ENCODE results near the gene FAM3C.

The FAM3C gene

DNA sequence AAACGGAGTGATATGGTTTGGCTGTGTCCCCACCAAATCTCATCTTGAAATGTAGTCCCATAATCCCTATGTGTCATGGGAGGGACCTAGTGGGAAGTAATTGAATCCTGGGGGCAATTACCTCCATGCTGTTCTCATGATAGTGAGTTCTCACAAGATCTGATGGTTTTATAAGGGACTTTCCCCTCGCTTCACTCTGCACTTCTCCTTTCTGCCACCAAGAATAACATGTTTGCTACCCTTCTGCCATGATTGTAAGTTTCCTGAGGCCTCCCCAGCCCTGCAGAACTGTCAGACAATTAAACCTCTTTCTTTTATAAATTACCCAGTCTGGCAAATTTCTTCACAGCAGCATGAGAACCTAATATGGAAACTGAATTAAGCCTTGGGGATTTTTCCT lies 19.1 kb downstream of the FAM3C start:
- TF ChIP-seq, protein P1, sequence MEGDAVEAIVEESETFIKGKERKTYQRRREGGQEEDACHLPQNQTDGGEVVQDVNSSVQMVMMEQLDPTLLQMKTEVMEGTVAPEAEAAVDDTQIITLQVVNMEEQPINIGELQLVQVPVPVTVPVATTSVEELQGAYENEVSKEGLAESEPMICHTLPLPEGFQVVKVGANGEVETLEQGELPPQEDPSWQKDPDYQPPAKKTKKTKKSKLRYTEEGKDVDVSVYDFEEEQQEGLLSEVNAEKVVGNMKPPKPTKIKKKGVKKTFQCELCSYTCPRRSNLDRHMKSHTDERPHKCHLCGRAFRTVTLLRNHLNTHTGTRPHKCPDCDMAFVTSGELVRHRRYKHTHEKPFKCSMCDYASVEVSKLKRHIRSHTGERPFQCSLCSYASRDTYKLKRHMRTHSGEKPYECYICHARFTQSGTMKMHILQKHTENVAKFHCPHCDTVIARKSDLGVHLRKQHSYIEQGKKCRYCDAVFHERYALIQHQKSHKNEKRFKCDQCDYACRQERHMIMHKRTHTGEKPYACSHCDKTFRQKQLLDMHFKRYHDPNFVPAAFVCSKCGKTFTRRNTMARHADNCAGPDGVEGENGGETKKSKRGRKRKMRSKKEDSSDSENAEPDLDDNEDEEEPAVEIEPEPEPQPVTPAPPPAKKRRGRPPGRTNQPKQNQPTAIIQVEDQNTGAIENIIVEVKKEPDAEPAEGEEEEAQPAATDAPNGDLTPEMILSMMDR (IDR thresholded peaks at IDR 0.05; ENCODE audit: extremely low read depth, missing control alignments), result no peak
- no peak for DNase-seq (ENCODE audit: low spot score)

DNA sequence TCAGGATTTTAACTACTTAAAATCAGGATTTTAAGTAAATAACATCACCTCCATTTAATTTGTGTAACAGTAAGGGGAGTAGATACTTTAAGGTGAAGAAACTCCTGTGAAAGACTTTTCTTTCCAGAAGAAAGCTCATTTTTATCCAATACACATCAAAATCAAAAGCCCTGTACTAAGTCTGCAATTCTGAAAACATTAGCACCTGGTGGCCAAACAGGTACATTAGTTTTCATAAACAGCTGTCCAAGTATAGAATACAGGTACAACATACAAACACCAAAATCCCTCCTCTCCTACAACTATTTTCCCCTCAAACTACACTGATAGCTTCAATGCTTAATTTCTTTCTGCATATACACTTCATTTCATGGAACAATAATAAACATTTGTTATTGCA lies 22.9 kb downstream of the FAM3C start:
- no peak for DNase-seq (ENCODE audit: low spot score)
- TF ChIP-seq, protein P1 (IDR thresholded peaks at IDR 0.05; ENCODE audit: extremely low read depth, missing control alignments), result no peak

DNA sequence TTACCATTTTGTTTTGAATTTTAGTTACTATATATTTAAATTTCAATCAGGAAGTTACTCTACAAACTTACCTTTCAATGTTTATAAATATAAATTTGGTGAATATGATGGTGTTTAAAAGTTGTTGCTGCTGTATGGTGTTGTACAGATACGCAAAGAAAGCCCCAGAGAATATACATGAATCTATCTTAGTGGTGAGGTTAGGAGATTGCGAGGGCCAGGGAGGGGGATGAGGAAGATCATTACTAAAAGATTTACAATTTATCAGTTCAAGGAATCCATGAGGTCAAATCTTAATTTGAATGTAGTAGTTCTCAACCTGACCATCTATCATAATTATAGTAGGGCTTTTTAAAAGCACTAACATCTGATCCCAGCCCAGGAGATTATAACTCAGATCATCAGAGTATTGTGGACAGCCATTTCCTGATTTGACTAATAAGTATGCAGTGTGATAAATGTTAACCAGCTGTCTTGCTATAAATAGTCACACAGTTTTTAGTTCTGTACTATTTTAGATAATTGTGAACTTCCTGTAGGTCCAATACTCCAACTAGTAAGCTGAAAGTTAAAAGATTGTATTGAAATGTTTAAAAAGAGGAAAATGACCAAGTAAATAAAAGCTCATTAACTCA lies 23.6 kb downstream of the FAM3C start:
- TF ChIP-seq, protein P1 (IDR thresholded peaks at IDR 0.05; ENCODE audit: extremely low read depth, missing control alignments), result no peak

DNA sequence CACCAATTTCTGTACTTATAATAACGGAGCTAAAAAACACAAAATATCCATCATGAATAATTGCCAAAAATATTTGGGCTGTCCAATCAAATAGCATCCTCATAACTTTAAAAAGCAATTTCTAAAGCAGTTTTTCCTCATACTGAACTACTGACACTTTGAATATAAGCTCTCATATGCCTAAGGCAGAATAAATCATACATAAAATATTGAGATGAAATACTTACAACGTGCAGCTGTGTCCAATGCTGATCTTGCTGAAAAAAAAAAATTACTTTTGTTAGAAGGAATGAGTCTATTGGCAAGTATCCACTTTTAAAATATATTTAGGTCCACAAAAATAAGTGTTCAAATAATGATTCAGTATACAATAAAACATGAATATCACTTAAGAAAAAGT lies 24.2 kb downstream of the FAM3C start:
- TF ChIP-seq, protein P1 (IDR thresholded peaks at IDR 0.05; ENCODE audit: extremely low read depth, missing control alignments), result no peak
- no peak for DNase-seq (ENCODE audit: low spot score)

More for the DNA sequence above, 23.6 kb downstream of the FAM3C start:
- DNase-seq (ENCODE audit: low spot score), result peak; percentile 32

DNA sequence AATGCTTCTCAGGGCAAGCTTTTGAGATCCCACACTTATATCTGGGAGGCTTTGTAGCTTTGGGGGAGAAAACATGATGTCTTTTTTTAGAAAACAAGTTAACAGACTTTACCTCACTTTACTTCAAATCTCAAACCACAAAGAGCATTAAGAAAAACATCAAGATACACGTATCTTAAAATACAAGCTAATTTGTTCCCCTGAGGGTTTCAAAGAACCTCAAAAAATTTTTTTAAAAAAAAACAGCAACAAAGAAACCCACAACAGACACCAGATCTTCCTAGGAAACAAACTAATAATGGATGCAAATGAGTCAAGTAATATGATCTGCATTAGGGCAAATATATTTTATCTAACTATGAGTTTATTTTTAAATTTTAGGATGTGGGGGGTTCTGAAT lies 24.7 kb downstream of the FAM3C start:
- TF ChIP-seq, protein P1 (IDR thresholded peaks at IDR 0.05; ENCODE audit: extremely low read depth, missing control alignments), result no peak
- no peak for DNase-seq (ENCODE audit: low spot score)

DNA sequence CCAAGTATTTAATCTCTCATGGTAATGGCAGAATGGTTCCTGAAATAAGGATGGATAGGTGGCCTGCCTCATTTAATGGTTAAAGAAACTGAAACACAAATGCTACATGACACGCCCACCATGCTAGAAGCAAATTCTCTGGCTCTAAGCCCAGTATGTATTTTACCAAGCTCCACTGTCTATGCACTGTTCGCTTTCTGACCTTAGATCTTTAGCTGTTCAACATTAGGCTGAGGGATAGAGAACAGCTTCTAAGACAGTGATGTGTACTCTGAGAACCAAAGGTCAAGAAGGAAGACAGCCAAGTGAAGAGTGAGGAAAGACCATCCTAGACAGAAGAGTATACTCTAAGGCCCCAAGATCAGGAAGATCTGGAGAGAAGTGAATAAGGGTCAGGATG lies 26.6 kb downstream of the FAM3C start:
- no peak for DNase-seq (ENCODE audit: low spot score)
- TF ChIP-seq, protein P1 (IDR thresholded peaks at IDR 0.05; ENCODE audit: extremely low read depth, missing control alignments), result no peak

DNA sequence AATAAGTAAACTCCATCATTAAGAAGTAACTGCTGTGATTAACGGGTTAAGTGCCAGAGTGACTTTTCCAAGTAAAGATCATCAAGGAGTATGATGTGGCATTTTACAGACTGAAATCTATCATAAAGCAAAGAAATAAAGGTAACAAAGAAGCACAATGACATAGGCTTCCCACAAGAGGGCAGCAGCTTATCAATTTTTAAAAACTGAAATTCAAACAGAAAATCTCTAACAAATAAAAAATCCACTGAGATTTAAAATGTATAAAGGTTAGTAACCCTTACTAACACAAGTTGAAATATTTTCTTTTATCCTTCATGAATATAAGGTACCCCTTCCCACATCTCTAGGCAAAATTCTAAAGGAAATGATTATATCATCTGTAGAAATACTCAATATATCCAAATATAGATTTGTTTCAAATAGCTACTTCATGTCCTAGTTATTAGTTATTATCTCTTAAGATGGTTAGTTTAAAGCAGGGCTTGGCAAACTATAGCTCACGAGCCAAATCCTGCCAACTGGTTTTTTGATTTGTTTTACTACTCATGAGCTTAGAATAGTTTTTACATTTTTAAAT lies 29.2 kb downstream of the FAM3C start:
- DNase-seq (ENCODE audit: low spot score), result no peak
- TF ChIP-seq, protein P1 (IDR thresholded peaks at IDR 0.05; ENCODE audit: extremely low read depth, missing control alignments), result peak; percentile 59
